HG03135 (cell line): ENCODE data around the gene SUPT4H1.
"Not testable (repeated sequence)": the region's sequence is repeated elsewhere in the genome, so short reads cannot be mapped to it uniquely, and the experiment has no call there.

ENCODE experiments used
- ATAC-seq: cut with Tn5 transposase; IDR thresholded peaks from one replicate; pipeline ENCODE4 v1.9.1; 2021; ENCODE audit warnings: mild to moderate bottlenecking, moderate library complexity; ENCODE audit not compliant: unreplicated experiment

Gene SUPT4H1

GRCh38 chr17:58341861-58342475, 10.0 kb downstream of the SUPT4H1 start:
- ATAC-seq: no peak

GRCh38 chr17:58341136-58341860, 10.7 kb downstream of the SUPT4H1 start:
- not testable (repeated sequence) for ATAC-seq

GRCh38 chr17:58340405-58340876, 11.6 kb downstream of the SUPT4H1 start:
- ATAC-seq: no peak

- ATAC-seq: no peak
Observed at GRCh38 chr17:58339755-58340404, 12.1 kb downstream of the SUPT4H1 start.

- ATAC-seq: no peak
Observed at GRCh38 chr17:58338841-58339754, 12.9 kb downstream of the SUPT4H1 start.

GRCh38 chr17:58338454-58338840, 13.6 kb downstream of the SUPT4H1 start:
- ATAC-seq: no peak

- peak; percentile 59 for ATAC-seq
Observed at GRCh38 chr17:58337600-58338453, 14.2 kb downstream of the SUPT4H1 start.

- no peak for ATAC-seq
Observed at GRCh38 chr17:58337210-58337599, 14.8 kb downstream of the SUPT4H1 start.

- ATAC-seq: no peak
Observed at GRCh38 chr17:58336456-58337209, 15.4 kb downstream of the SUPT4H1 start.

GRCh38 chr17:58335779-58336455, 16.1 kb downstream of the SUPT4H1 start:
- ATAC-seq: no peak

GRCh38 chr17:58335061-58335731, 16.8 kb downstream of the SUPT4H1 start:
- no peak for ATAC-seq

GRCh38 chr17:58334661-58335060, 17.3 kb downstream of the SUPT4H1 start:
- no peak for ATAC-seq

- no peak for ATAC-seq
Observed at GRCh38 chr17:58334256-58334655, 17.7 kb downstream of the SUPT4H1 start.

- ATAC-seq: no peak
Observed at GRCh38 chr17:58333736-58334207, 18.2 kb downstream of the SUPT4H1 start.

GRCh38 chr17:58332778-58333735, 18.9 kb downstream of the SUPT4H1 start:
- ATAC-seq: no peak

- peak; percentile 22 for ATAC-seq
Observed at GRCh38 chr17:58331815-58332777, 19.9 kb downstream of the SUPT4H1 start.
